GM12878 (cell line): ENCODE measurements around the gene EIF4EBP2. TPM values are rescaled to one million over a fixed set of nuclear protein-coding genes. Genes with fewer than 3 reads are reported as not detected.

Source experiments
- BCL11A ChIP-seq: IDR thresholded peaks from 2 replicates; pipeline ENCODE4 v1.6.1; 2011; ENCODE audit warnings: low read depth, low read length
- BRCA1 ChIP-seq: IDR thresholded peaks from 2 replicates; pipeline ENCODE4 v1.6.1; 2011; ENCODE audit warnings: low read depth, low read length, improper control_type of control experiment
- HCFC1 ChIP-seq: fragments of 150-350 bp; IDR thresholded peaks from 2 replicates; pipeline ENCODE4 v1.6.1; 2014; ENCODE audit warnings: low read length
- HDAC2 ChIP-seq: fragments of 200-600 bp; sonication (generic); IDR thresholded peaks from 2 replicates; pipeline ENCODE4 v1.6.1; 2017
- HSF1 ChIP-seq: fragments of 150-350 bp; IDR thresholded peaks from 2 replicates; pipeline ENCODE4 v1.6.1; 2014; ENCODE audit warnings: mild to moderate bottlenecking, low read depth, low read length
- IRF4 ChIP-seq: IDR thresholded peaks from 2 replicates; pipeline ENCODE4 v1.6.1; 2011; ENCODE audit warnings: low read depth, low read length
- KDM1A ChIP-seq: fragments of 200-600 bp; sonication (generic); IDR thresholded peaks from 2 replicates; pipeline ENCODE4 v1.6.1; 2016; ENCODE audit warnings: borderline replicate concordance
- polyA plus RNA-seq, 11 experiments: library from polyadenylated mRNA; depleted of rRNA in 4 of 11; unstranded in 6 of 11; stranded (reverse) in 5 of 11; fragments of >200 nt; fragmentation: Nextera tagmentation in 4 of 11; fragmentation: Illumina TruSeq in 1 of 11; extraction: Ambion mirVana in 4 of 11; extraction: Trizol in 1 of 11; gene quantifications; 1 replicate in 1 of 11; 2 replicates in 10 of 11; pipeline versions ENCODE4 v1.2.1 to v1.2.3, GENCODE V29; 2011 to 2016; ENCODE audit warnings: inconsistent platforms in 2 of 11, missing spikeins in 2 of 11, low read depth in 1 of 11
- total RNA-seq, 4 experiments: library from RNA; depleted of rRNA in 3 of 4; stranded (reverse); fragments of >200 nt in 3 of 4; fragmentation: Illumina TruSeq in 1 of 4; extraction: Trizol in 1 of 4; gene quantifications; 2 replicates each; pipeline versions ENCODE4 v1.2.1 to v1.2.3, GENCODE V29; 2013 to 2021
- TF ChIP-seq, protein P1 (sequence below): fragments of 450-650 bp; IDR thresholded peaks from 2 replicates; pipeline ENCODE4 v1.6.1; 2017; ENCODE audit warnings: low read depth, mild to moderate bottlenecking, moderate library complexity

Gene EIF4EBP2
- total and polyA plus RNA-seq, 10 of the 15 experiments (the other 5 are each of a cell fraction or from before 2014, with no cell fraction given) = 14.4 to 51.3 (median 28.9) TPM

GRCh38 chr10:70433581-70434280, 29.8 kb downstream of the EIF4EBP2 start (continued):
- no peak for TF ChIP-seq HSF1
- TF ChIP-seq IRF4 = no peak
- no peak for TF ChIP-seq BRCA1
- TF ChIP-seq, protein P1, sequence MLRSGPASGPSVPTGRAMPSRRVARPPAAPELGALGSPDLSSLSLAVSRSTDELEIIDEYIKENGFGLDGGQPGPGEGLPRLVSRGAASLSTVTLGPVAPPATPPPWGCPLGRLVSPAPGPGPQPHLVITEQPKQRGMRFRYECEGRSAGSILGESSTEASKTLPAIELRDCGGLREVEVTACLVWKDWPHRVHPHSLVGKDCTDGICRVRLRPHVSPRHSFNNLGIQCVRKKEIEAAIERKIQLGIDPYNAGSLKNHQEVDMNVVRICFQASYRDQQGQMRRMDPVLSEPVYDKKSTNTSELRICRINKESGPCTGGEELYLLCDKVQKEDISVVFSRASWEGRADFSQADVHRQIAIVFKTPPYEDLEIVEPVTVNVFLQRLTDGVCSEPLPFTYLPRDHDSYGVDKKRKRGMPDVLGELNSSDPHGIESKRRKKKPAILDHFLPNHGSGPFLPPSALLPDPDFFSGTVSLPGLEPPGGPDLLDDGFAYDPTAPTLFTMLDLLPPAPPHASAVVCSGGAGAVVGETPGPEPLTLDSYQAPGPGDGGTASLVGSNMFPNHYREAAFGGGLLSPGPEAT = no peak
- TF ChIP-seq HDAC2 = no peak
- no peak for TF ChIP-seq HCFC1
- TF ChIP-seq KDM1A = no peak
- TF ChIP-seq BCL11A = no peak
